Mesendoderm (in vitro differentiated cells): ENCODE results near the gene TMEM202.
"Not testable (repeated sequence)": the region's sequence is repeated elsewhere in the genome, so short reads cannot be mapped to it uniquely, and the experiment has no call there.

ENCODE experiments used
- DNase-seq: peaks from one replicate; pipeline ENCODE4 v3.0.0; 2013
- H2AK5ac ChIP-seq: 2 replicates; pipeline ENCODE4 v1.6.1; 2013; ENCODE audit warnings: low read length, inconsistent platforms
- H2BK120ac ChIP-seq: 2 replicates; pipeline ENCODE4 v1.6.1; 2013; ENCODE audit warnings: low read depth, mild to moderate bottlenecking, low read length, moderate library complexity, mixed read lengths
- H2BK15ac ChIP-seq: replicated peaks from 2 replicates; pipeline ENCODE4 v1.6.1; 2013; ENCODE audit warnings: low read depth, mild to moderate bottlenecking, moderate library complexity
- H2BK5ac ChIP-seq: 2 replicates; pipeline ENCODE4 v1.6.1; 2013; ENCODE audit warnings: low read length, inconsistent platforms
- H3K18ac ChIP-seq: 2 replicates; pipeline ENCODE4 v1.6.1; 2013; ENCODE audit warnings: mild to moderate bottlenecking, low read length, mixed read lengths
- H3K23ac ChIP-seq: one replicate; pipeline ENCODE4 v1.6.1; 2013; ENCODE audit warnings: low read length
- H3K27ac ChIP-seq: 2 replicates; pipeline ENCODE4 v1.5.1; 2013; ENCODE audit warnings: low read depth, mild to moderate bottlenecking, inconsistent platforms, low read length, moderate library complexity
- H3K27me3 ChIP-seq: 2 replicates; pipeline ENCODE4 v1.6.1; 2013; ENCODE audit warnings: low read length, control low read depth, mild to moderate bottlenecking, inconsistent platforms; ENCODE audit not compliant: insufficient read depth, poor library complexity
- H3K36me3 ChIP-seq: 2 replicates; pipeline ENCODE4 v1.6.1; 2013; ENCODE audit warnings: low read length, inconsistent platforms; ENCODE audit not compliant: control insufficient read depth, insufficient read depth
- H3K4ac ChIP-seq: one replicate; pipeline ENCODE4 v1.6.1; 2013; ENCODE audit warnings: low read depth, mild to moderate bottlenecking, low read length, moderate library complexity
- H3K4me1 ChIP-seq: 2 replicates; pipeline ENCODE4 v1.6.1; 2013; ENCODE audit warnings: low read depth, low read length, inconsistent platforms; ENCODE audit not compliant: control insufficient read depth
- H3K4me2 ChIP-seq: 2 replicates; pipeline ENCODE4 v1.6.1; 2013; ENCODE audit warnings: low read length
- H3K4me3 ChIP-seq: 2 replicates; pipeline ENCODE4 v1.5.1; 2013; ENCODE audit warnings: mild to moderate bottlenecking, low read length
- H3K56ac ChIP-seq: one replicate; pipeline ENCODE4 v1.6.1; 2013; ENCODE audit warnings: low read length
- H3K79me1 ChIP-seq: 2 replicates; pipeline ENCODE4 v1.6.1; 2013; ENCODE audit warnings: low read length, inconsistent platforms
- H3K79me2 ChIP-seq: 2 replicates; pipeline ENCODE4 v1.6.1; 2013; ENCODE audit warnings: mild to moderate bottlenecking, low read length; ENCODE audit not compliant: control insufficient read depth, insufficient read depth
- H3K9ac ChIP-seq: 2 replicates; pipeline ENCODE4 v1.6.1; 2013; ENCODE audit warnings: low read length, inconsistent platforms
- H4K5ac ChIP-seq: one replicate; pipeline ENCODE4 v1.6.1; 2013; ENCODE audit warnings: low read length
- H4K8ac ChIP-seq: one replicate; pipeline ENCODE4 v1.6.1; 2013; ENCODE audit warnings: low read depth, mild to moderate bottlenecking, control low read depth, low read length, moderate library complexity
- WGBS: extraction: QIAGEN DNeasy Blood & Tissue Kit; methylation state at CpG from one replicate; pipeline ENCODE4 v1.1.7; 2013; ENCODE audit warnings: low lambda C conversion rate, missing lambda C conversion rate; ENCODE audit not compliant: insufficient coverage; ENCODE audit errors: extremely low coverage; 5-methylcytosine and 5-hydroxymethylcytosine counted together

Gene TMEM202

DNA sequence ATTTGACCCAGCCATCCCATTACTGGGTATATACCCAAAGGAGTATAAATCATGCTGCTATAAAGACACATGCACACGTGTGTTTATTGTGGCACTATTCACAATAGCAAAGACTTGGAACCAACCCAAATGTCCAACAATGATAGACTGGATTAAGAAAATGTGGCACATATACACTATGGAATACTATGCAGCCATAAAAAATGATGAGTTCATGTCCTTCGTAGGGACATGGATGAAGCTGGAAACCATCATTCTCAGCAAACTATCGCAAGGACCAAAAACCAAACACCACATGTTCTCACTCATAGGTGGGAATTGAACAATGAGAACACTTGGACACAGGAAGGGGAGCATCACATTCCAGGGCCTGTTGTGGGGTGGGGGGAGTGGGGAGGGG is 15.2 kb downstream of the TMEM202 start:
- not testable (repeated sequence) for H3K4me3 ChIP-seq, H3K79me1 ChIP-seq, H3K23ac ChIP-seq, H3K56ac ChIP-seq, H3K79me2 ChIP-seq, H4K8ac ChIP-seq, H2BK120ac ChIP-seq, H3K18ac ChIP-seq, DNase-seq, H3K9ac ChIP-seq, H2BK5ac ChIP-seq, H2AK5ac ChIP-seq, H3K4ac ChIP-seq, H3K4me1 ChIP-seq, H3K4me2 ChIP-seq, H3K36me3 ChIP-seq, H3K27ac ChIP-seq, H2BK15ac ChIP-seq, H3K27me3 ChIP-seq, H4K5ac ChIP-seq
- WGBS: no CpG with 5 or more reads among the region's 3 CpGs

DNA sequence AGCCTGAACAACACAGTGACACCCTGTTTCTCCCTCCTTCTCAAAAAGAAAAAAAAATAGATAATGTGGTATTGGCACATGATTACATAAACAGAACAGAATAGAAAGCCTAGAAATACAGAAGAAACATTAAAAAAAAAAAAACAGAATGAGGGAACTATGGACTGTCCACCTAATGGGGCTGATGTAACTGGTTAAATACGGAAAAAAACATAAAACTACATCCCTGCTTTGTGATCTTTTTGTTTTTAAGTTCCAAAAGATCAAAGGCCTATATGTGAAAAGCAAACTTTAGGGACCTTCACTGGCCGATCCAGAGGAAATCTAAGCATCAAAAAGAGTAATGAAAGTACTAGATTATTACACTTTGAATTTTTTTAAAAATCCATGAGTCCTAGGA is 17.2 kb downstream of the TMEM202 start:
- no peak overlapping the region for H2AK5ac ChIP-seq
- H3K4me1 ChIP-seq: no peaks in the 10 kb centered on the region
- H3K27ac ChIP-seq: no peak overlapping the region
- no peak overlapping the region for H3K4me3 ChIP-seq
- H2BK120ac ChIP-seq: no peak overlapping the region
- no peak overlapping the region for H2BK5ac ChIP-seq
- no peaks in the 10 kb centered on the region for H3K79me1 ChIP-seq
- H4K5ac ChIP-seq: no peak overlapping the region
- no peaks in the 10 kb centered on the region for H3K27me3 ChIP-seq
- H4K8ac ChIP-seq: no peak overlapping the region
- H3K9ac ChIP-seq: no peak overlapping the region
- H3K36me3 ChIP-seq: no peaks in the 10 kb centered on the region
- WGBS: no CpG with 5 or more reads among the region's 2 CpGs
- no peak overlapping the region for H3K4me2 ChIP-seq
- H3K23ac ChIP-seq: no peak overlapping the region
- no peak overlapping the region for H3K4ac ChIP-seq
- no peak for DNase-seq
- H3K79me2 ChIP-seq: no peaks in the 10 kb centered on the region
- no peak overlapping the region for H3K56ac ChIP-seq
- H3K18ac ChIP-seq: no peak overlapping the region
- no peak overlapping the region for H2BK15ac ChIP-seq

DNA sequence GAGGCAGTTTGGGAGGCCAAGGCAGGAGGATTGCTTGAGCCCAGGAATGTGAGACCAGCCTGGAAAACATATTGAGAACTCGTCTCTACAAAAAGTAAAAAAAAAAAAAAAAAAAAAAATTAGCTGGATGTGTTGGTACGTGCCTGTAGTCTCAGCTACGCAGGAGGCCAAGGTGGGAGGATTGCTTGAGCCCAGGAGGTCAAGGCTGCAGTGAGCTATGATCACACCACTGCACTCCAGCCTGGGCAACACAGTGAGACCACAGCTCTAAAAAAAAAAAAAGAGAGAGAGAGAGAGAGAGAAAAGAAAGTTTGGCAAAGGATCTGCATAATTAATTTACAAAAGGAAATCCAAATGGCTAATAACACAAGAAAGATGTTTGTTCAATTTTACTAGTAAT is 21.7 kb downstream of the TMEM202 start:
- not testable (repeated sequence) for H3K23ac ChIP-seq, H3K79me1 ChIP-seq, H3K9ac ChIP-seq, H3K4me3 ChIP-seq, H3K36me3 ChIP-seq, H3K18ac ChIP-seq, H3K79me2 ChIP-seq, H3K27me3 ChIP-seq, H3K56ac ChIP-seq, H4K5ac ChIP-seq, H3K4me1 ChIP-seq, H4K8ac ChIP-seq, H3K27ac ChIP-seq, H2BK120ac ChIP-seq, H2BK15ac ChIP-seq, H2AK5ac ChIP-seq, H3K4me2 ChIP-seq, H2BK5ac ChIP-seq, DNase-seq, H3K4ac ChIP-seq
- no CpG with 5 or more reads among the region's 3 CpGs for WGBS

DNA sequence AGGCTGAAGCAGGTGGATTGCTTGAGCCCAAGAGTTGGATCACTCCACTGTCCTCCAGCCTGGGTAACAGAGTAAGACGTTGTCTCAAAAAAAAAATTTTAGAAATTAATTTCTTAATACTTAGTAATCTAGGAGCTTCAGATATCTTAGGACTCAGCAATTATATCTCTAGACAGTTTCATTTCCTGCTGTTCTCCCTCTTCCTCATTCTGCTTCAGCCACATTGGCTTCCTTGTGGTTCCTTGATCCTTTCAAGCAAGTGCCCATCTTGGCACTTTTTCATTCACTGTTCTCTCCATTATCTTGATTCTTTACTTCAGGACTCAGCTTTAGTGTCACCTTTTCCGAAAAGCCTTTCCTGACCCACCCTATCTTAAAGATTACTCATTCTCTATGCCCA is 22.5 kb downstream of the TMEM202 start:
- Histone ChIP-seq H3K27ac (no peak overlapping the region), H3K4me2 (no peak overlapping the region), H3K18ac (no peak overlapping the region), H4K8ac (no peak overlapping the region), H3K23ac (no peak overlapping the region), H2BK120ac (no peak overlapping the region), H2BK5ac (no peak overlapping the region), H3K9ac (no peak overlapping the region), H2AK5ac (no peak overlapping the region), H3K79me1 (no peaks in the 10 kb centered on the region), H3K4me1 (no peaks in the 10 kb centered on the region), H3K79me2 (no peaks in the 10 kb centered on the region), H3K4me3 (no peak overlapping the region), H3K27me3 (peaks cover 2% of the 10 kb centered on the region), H3K56ac (no peak overlapping the region), H2BK15ac (no peak overlapping the region), H4K5ac (no peak overlapping the region), H3K4ac (no peak overlapping the region), H3K36me3 (no peaks in the 10 kb centered on the region)
- no peak for DNase-seq
- no CpG with 5 or more reads among the region's 2 CpGs for WGBS

DNA sequence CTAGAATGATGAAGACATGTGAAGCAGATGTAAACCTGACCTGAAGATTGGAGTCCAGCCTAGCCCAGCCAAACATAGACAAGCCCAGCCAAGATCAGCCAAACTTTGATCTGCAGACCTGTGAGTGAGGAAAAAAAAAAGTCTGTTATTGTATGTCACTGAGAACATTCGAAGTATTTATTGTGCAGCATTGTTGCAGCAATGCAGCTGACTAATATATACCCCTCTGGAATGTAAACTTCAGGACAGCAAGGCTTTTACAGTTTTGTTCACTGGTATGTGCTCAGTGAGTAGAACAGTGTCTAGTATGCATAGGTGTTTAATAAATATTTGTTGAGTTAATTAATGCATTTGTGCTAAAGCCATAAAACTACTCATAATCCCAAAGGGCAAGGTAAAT is 23.4 kb downstream of the TMEM202 start:
- no peaks in the 10 kb centered on the region for H3K79me2 ChIP-seq
- H3K79me1 ChIP-seq: no peaks in the 10 kb centered on the region
- H3K4me1 ChIP-seq: no peaks in the 10 kb centered on the region
- no peaks in the 10 kb centered on the region for H3K36me3 ChIP-seq
- no peak for DNase-seq
- no peak overlapping the region for H2BK15ac ChIP-seq
- no peak overlapping the region for H4K8ac ChIP-seq
- H3K27ac ChIP-seq: no peak overlapping the region
- no peak overlapping the region for H4K5ac ChIP-seq
- WGBS: no CpG with 5 or more reads among the region's 1 CpG
- peaks cover 2% of the 10 kb centered on the region for H3K27me3 ChIP-seq
- H3K9ac ChIP-seq: no peak overlapping the region
- no peak overlapping the region for H2BK5ac ChIP-seq
- H3K4me3 ChIP-seq: no peak overlapping the region
- no peak overlapping the region for H3K56ac ChIP-seq
- H3K4me2 ChIP-seq: no peak overlapping the region
- H2BK120ac ChIP-seq: no peak overlapping the region
- H3K18ac ChIP-seq: no peak overlapping the region
- no peak overlapping the region for H3K4ac ChIP-seq
- H2AK5ac ChIP-seq: no peak overlapping the region
- no peak overlapping the region for H3K23ac ChIP-seq

DNA sequence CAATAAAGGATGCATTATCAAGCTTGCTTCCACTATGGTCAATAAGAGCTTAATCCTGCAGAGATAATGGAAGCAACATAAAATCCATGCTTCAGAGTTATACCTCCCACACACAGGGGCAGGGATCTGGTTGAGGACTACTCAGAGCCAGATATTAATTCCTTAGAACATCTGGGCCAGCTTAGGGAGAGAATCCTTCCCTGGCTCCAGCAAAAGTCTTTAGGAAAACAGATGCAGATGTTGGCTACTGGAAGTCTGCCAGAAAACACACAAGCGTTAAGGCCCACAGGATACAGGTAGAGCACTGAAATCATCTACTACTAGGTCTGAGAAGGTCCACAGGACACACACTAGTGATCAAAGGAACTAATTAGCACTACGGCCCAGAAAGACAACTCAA is 25.2 kb downstream of the TMEM202 start:
- WGBS: no CpG with 5 or more reads among the region's 2 CpGs
- H4K8ac ChIP-seq: no peak overlapping the region
- no peaks in the 10 kb centered on the region for H3K36me3 ChIP-seq
- no peak for DNase-seq
- H3K9ac ChIP-seq: no peak overlapping the region
- H2AK5ac ChIP-seq: no peak overlapping the region
- H3K4me1 ChIP-seq: no peaks in the 10 kb centered on the region
- H3K56ac ChIP-seq: no peak overlapping the region
- no peak overlapping the region for H3K4ac ChIP-seq
- H3K23ac ChIP-seq: no peak overlapping the region
- H2BK15ac ChIP-seq: no peak overlapping the region
- no peaks in the 10 kb centered on the region for H3K79me1 ChIP-seq
- H2BK120ac ChIP-seq: no peak overlapping the region
- H4K5ac ChIP-seq: no peak overlapping the region
- no peak overlapping the region for H2BK5ac ChIP-seq
- no peaks in the 10 kb centered on the region for H3K79me2 ChIP-seq
- no peak overlapping the region for H3K18ac ChIP-seq
- H3K4me2 ChIP-seq: no peak overlapping the region
- peaks cover 2% of the 10 kb centered on the region for H3K27me3 ChIP-seq
- no peak overlapping the region for H3K27ac ChIP-seq
- H3K4me3 ChIP-seq: no peak overlapping the region
